ENCODE data around the gene PLEKHG3.

Gene PLEKHG3

GRCh38 chr14:64763801-64764621 is 59.8 kb downstream of the PLEKHG3 start:
- DNase-seq (ENCODE audit: low spot score): peak; percentile 50

- peak; percentile 90 for DNase-seq (ENCODE audit: low spot score)
Observed at GRCh38 chr14:64764641-64765520, 60.7 kb downstream of the PLEKHG3 start.

- no peak for DNase-seq (ENCODE audit: low spot score)
Observed at GRCh38 chr14:64765740-64766302, 61.6 kb downstream of the PLEKHG3 start.

GRCh38 chr14:64766430-64767151 is 62.4 kb downstream of the PLEKHG3 start:
- no peak for DNase-seq (ENCODE audit: low spot score)

- no peak for DNase-seq (ENCODE audit: low spot score)
Observed at GRCh38 chr14:64767215-64767964, 63.2 kb downstream of the PLEKHG3 start.

GRCh38 chr14:64768401-64769095 is 64.3 kb downstream of the PLEKHG3 start:
- no peak for DNase-seq (ENCODE audit: low spot score)

- DNase-seq (ENCODE audit: low spot score): no peak
Observed at GRCh38 chr14:64769096-64770020, 65.1 kb downstream of the PLEKHG3 start.

GRCh38 chr14:64770751-64771150 is 66.5 kb downstream of the PLEKHG3 start:
- DNase-seq (ENCODE audit: low spot score): no peak

GRCh38 chr14:64771161-64771560 is 66.9 kb downstream of the PLEKHG3 start:
- no peak for DNase-seq (ENCODE audit: low spot score)

- DNase-seq (ENCODE audit: low spot score): no peak
Observed at GRCh38 chr14:64772397-64772950, 68.2 kb downstream of the PLEKHG3 start.

GRCh38 chr14:64773046-64773445 is 68.8 kb downstream of the PLEKHG3 start:
- DNase-seq (ENCODE audit: low spot score): no peak

GRCh38 chr14:64773577-64773976 is 69.4 kb downstream of the PLEKHG3 start:
- no peak for DNase-seq (ENCODE audit: low spot score)

- no peak for DNase-seq (ENCODE audit: low spot score)
Observed at GRCh38 chr14:64774272-64774671, 70.0 kb downstream of the PLEKHG3 start.

- DNase-seq (ENCODE audit: low spot score): no peak
Observed at GRCh38 chr14:64775081-64775777, 71.0 kb downstream of the PLEKHG3 start.

GRCh38 chr14:64777461-64777860 is 73.2 kb downstream of the PLEKHG3 start:
- no peak for DNase-seq (ENCODE audit: low spot score)

GRCh38 chr14:64778104-64778754 is 74.0 kb downstream of the PLEKHG3 start:
- DNase-seq (ENCODE audit: low spot score): no peak

GRCh38 chr14:64779472-64779871 is 75.2 kb downstream of the PLEKHG3 start:
- no peak for DNase-seq (ENCODE audit: low spot score)

GRCh38 chr14:64782196-64782595 is 78.0 kb downstream of the PLEKHG3 start:
- DNase-seq (ENCODE audit: low spot score): no peak
